GM20000 (cell line): ENCODE measurements around the gene SERP2.

Experiments used
- DNase-seq: peaks from one replicate; pipeline ENCODE4 v3.0.0; 2012; ENCODE audit warnings: low spot score
- TF ChIP-seq, protein P1 (sequence below): IDR thresholded peaks from 2 replicates; pipeline ENCODE4 v1.5.1; 2012; ENCODE audit warnings: mild to moderate bottlenecking, control low read depth; ENCODE audit errors: extremely low read depth, missing control alignments

The SERP2 gene

DNA sequence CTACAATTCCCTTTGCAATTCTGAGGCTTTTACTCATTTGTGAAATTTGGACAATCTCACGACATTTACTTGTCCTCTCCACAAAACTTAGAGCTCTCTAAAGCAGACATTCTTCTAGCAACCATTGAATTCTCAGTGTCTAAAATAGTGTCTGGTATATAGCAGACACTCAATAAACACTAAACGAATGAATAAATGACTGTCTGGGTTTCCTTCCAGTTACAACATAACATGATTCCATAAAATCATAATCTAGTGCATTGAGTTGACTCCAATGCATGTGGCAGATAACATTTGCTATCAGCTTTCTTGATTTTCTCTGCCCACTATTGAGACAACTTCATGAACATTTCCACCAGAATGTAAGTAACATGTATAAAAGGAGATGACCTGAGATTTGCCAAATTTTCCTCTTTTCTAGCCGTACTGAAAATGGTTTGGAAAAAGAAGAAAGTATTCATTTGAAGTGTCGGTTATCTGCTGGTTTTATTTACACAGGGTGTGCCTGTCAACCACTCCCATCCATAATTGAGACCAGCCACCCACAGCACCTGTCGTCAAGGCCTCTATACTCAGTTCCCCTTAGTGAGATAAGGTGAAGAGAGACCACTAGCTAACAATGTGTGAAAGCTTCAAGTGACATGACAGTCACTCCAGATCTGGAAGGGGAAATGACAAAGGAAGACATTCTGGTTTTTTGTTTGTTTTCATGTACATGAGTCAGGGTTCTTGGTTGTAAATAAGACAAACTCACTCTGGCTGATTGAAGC, 4.8 kb upstream of the SERP2 start:
- TF ChIP-seq, protein P1, sequence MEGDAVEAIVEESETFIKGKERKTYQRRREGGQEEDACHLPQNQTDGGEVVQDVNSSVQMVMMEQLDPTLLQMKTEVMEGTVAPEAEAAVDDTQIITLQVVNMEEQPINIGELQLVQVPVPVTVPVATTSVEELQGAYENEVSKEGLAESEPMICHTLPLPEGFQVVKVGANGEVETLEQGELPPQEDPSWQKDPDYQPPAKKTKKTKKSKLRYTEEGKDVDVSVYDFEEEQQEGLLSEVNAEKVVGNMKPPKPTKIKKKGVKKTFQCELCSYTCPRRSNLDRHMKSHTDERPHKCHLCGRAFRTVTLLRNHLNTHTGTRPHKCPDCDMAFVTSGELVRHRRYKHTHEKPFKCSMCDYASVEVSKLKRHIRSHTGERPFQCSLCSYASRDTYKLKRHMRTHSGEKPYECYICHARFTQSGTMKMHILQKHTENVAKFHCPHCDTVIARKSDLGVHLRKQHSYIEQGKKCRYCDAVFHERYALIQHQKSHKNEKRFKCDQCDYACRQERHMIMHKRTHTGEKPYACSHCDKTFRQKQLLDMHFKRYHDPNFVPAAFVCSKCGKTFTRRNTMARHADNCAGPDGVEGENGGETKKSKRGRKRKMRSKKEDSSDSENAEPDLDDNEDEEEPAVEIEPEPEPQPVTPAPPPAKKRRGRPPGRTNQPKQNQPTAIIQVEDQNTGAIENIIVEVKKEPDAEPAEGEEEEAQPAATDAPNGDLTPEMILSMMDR, result no peak
- no peak for DNase-seq

DNA sequence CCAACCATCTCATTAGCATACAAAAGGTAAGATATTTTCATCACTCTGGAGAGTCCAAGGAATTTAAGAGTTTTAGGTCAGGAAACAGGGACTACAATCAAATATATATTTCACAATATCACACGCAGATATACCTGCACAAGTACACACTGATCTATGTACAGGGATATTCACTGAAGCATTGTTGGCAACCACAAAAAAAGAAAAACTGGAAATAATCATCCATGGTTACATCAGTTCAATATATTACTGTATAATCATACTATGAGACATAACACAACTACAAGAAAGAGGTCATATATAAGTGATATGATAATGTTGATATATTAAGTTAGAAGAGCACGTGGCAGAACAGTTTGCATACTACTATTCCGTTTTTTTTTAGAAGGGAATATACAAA, 2.2 kb upstream of the SERP2 start:
- TF ChIP-seq, protein P1, result no peak
- no peak for DNase-seq

DNA sequence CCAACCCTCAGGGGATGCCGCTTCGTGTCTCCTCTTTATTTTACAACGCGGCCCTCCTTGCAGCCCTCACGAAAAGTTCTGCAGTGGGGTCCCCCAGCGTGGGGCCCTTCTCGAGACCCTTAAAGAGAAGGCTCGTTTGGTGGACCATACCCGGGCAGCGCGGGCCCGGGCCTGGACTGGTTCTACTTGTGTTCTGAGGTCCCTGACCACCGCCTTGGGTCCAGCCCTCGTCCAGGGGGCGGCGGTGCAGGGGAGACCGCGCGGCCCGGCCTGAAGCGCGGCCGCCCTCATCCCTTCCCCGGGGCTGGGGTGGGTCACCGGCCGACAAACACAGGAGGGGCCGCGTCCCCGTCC, 400 bp upstream of the SERP2 start:
- TF ChIP-seq, protein P1, result no peak
- no peak for DNase-seq

DNA sequence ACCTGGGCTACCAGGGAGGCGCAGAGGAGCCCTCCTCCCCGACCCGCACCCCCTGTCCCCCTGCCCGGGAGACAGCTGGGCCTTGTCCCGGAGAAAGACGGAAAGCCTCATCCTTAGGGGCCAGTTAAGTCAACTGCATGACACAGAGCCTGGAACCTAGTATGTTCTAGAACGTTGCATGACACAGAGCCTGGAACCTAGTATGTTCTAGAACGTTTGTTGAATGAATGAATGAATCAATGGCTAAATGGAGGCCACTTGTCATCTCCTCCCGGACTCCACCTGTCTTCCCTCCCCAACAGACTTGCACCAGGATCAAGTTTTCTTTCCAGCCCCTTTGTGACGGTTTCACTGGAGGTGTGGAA, 706 bp downstream of the SERP2 start:
- TF ChIP-seq, protein P1, result no peak
- peak; percentile 27 for DNase-seq

DNA sequence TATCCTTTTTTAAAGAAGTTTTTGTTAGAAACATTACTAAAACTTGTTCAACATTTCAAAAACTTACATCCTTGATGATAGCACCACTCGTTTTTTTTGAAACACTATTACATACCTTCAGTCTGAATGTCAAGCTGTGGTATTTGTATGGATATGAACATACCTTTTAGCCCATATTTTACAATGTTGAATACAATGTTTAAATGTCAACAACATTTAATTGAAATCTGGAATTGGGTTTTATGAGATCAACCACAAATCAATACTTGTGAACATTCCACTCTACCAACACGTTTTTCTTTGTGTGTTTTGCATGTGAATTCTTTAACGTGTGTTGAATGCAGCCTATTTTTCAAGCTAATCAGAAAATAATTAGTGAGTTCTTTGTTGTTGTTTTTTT, 4.7 kb downstream of the SERP2 start:
- TF ChIP-seq, protein P1, result no peak
- DNase-seq, result no peak

DNA sequence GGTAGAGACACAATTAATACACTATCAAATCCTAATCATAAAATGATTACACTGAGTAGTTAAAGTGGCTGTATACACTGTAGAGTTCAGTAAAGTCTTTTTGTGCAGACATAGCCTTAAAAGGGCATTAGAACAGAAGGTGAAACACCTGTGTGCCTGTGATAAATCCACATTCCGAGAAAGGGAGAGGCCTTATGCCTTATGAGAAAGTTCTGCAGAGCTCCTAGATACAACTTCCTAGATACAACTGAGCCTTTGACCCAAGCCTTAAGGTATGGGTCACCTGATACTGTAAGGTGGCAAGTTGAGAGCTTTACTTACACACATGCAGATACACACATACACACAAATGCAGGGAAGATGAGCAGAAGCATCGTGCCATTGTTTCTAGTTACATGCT, 6.3 kb downstream of the SERP2 start:
- DNase-seq, result no peak
- TF ChIP-seq, protein P1, result no peak

DNA sequence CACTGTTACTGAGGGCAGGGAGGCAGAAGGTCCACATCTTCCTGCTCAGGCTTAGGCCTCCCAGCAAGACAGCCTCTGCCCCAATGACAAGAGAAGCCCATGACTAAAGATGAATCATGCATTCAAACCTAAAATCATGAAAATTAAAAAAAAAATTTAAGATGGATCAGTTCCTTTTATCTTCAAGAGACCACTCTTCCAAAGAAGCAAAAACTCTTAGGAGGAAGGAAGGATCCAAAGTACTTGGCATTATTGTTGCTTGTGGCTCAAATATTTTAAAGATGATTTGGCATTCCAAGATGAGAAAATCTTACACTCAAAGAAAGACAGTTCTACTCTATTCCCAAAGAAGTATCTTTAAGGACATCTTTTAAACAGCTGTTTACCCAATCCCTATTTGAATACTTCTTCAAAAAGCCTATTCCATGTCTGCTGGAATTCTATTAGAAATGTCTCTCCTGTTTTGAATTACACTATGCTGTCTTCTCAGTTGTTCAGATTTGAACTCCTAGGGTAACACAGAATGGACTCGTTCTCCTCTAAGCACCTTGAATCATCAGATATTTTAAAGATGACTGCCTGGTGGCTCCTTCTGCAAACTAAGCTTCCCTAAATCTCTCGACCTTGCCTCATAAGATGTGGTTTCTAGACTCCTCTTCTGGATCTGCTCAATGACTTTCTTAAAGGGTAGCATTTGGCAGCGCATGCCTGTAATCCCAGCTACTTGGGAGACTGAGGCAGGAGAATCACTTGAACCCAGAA, 7.0 kb downstream of the SERP2 start:
- TF ChIP-seq, protein P1, result no peak

More for the DNA sequence above, 7.0 kb downstream of the SERP2 start:
- DNase-seq, result no peak
